Trophoblast cell (in vitro differentiated cells and primary cell): ENCODE data around the gene TSPEAR.

Source experiments
- DNase-seq, 2 donors: peaks; one replicate each; pipeline ENCODE4 v3.0.0-alpha.2; 2016
- H2AFZ ChIP-seq: 2 replicates; pipeline ENCODE4 v1.6.1; 2013; ENCODE audit warnings: low read length, moderate library complexity, mild to moderate bottlenecking; ENCODE audit not compliant: insufficient read depth, poor library complexity
- H2AK5ac ChIP-seq: 2 replicates; pipeline ENCODE4 v1.6.1; 2013; ENCODE audit warnings: mild to moderate bottlenecking, low read length
- H2BK120ac ChIP-seq: 2 replicates; pipeline ENCODE4 v1.6.1; 2013; ENCODE audit warnings: low read length, mild to moderate bottlenecking, moderate library complexity; ENCODE audit not compliant: insufficient read depth, poor library complexity
- H2BK12ac ChIP-seq: 2 replicates; pipeline ENCODE4 v1.6.1; 2013; ENCODE audit warnings: mild to moderate bottlenecking, low read length, moderate library complexity
- H2BK5ac ChIP-seq: 2 replicates; pipeline ENCODE4 v1.6.1; 2013; ENCODE audit warnings: low read length, low read depth, moderate library complexity, mild to moderate bottlenecking; ENCODE audit not compliant: poor library complexity
- H3K14ac ChIP-seq: 2 replicates; pipeline ENCODE4 v1.6.1; 2013; ENCODE audit warnings: mild to moderate bottlenecking, low read length
- H3K18ac ChIP-seq: 2 replicates; pipeline ENCODE4 v1.6.1; 2013; ENCODE audit warnings: mild to moderate bottlenecking, low read length
- H3K23ac ChIP-seq: 2 replicates; pipeline ENCODE4 v1.6.1; 2013; ENCODE audit warnings: low read length
- H3K27ac ChIP-seq: 2 replicates; pipeline ENCODE4 v1.5.1; 2013; ENCODE audit warnings: low read depth, mild to moderate bottlenecking, inconsistent platforms, low read length, moderate library complexity
- H3K27me3 ChIP-seq: 2 replicates; pipeline ENCODE4 v1.6.1; 2013; ENCODE audit warnings: inconsistent platforms, mild to moderate bottlenecking, low read length, moderate library complexity; ENCODE audit not compliant: insufficient read depth
- H3K36me3 ChIP-seq, 2 experiments: 1 replicate in 1 of 2; 2 replicates in 1 of 2; pipeline ENCODE4 v1.6.1; 2013; ENCODE audit warnings: low read length in 2 of 2, mild to moderate bottlenecking in 2 of 2, moderate library complexity in 1 of 2; ENCODE audit not compliant: insufficient read depth in 2 of 2, control insufficient read depth in 1 of 2
- H3K4ac ChIP-seq: 2 replicates; pipeline ENCODE4 v1.6.1; 2013; ENCODE audit warnings: low read depth, mild to moderate bottlenecking, low read length, moderate library complexity
- H3K4me1 ChIP-seq, 2 experiments: 1 replicate in 1 of 2; 2 replicates in 1 of 2; pipeline ENCODE4 v1.6.1; 2013; ENCODE audit warnings: low read length in 2 of 2, mild to moderate bottlenecking in 2 of 2, moderate library complexity in 1 of 2; ENCODE audit not compliant: insufficient read depth in 2 of 2, control insufficient read depth in 1 of 2
- H3K4me2 ChIP-seq: 2 replicates; pipeline ENCODE4 v1.6.1; 2013; ENCODE audit warnings: inconsistent platforms, mild to moderate bottlenecking, low read length, moderate library complexity
- H3K4me3 ChIP-seq: 2 replicates; pipeline ENCODE4 v1.5.1; 2013; ENCODE audit warnings: mild to moderate bottlenecking, low read depth, low read length, inconsistent platforms
- H3K79me1 ChIP-seq: one replicate; pipeline ENCODE4 v1.6.1; 2013; ENCODE audit warnings: low read length
- H3K79me2 ChIP-seq: 2 replicates; pipeline ENCODE4 v1.6.1; 2013; ENCODE audit warnings: low read length, mild to moderate bottlenecking; ENCODE audit not compliant: control insufficient read depth, insufficient read depth, poor library complexity
- H3K9ac ChIP-seq: 2 replicates; pipeline ENCODE4 v1.6.1; 2013; ENCODE audit warnings: mild to moderate bottlenecking, low read length
- H3K9me3 ChIP-seq: 2 replicates; pipeline ENCODE4 v1.6.1; 2013; ENCODE audit warnings: low read depth, mild to moderate bottlenecking, control low read depth, inconsistent platforms, low read length; ENCODE audit not compliant: insufficient read depth
- H4K12ac ChIP-seq: 2 replicates; pipeline ENCODE4 v1.6.1; 2013; ENCODE audit warnings: low read depth, mild to moderate bottlenecking, low read length, moderate library complexity
- H4K8ac ChIP-seq: 2 replicates; pipeline ENCODE4 v1.6.1; 2013; ENCODE audit warnings: low read depth, mild to moderate bottlenecking, low read length, moderate library complexity
- H4K91ac ChIP-seq: one replicate; pipeline ENCODE4 v1.6.1; 2013; ENCODE audit warnings: low read depth, mild to moderate bottlenecking, low read length, moderate library complexity
- WGBS: extraction: QIAGEN DNeasy Blood & Tissue Kit; methylation state at CpG from one replicate; pipeline ENCODE4 v1.1.7; 2013; ENCODE audit warnings: missing lambda C conversion rate; ENCODE audit not compliant: insufficient read length, insufficient coverage; ENCODE audit errors: extremely low coverage; 5-methylcytosine and 5-hydroxymethylcytosine counted together

TSPEAR gene

DNA sequence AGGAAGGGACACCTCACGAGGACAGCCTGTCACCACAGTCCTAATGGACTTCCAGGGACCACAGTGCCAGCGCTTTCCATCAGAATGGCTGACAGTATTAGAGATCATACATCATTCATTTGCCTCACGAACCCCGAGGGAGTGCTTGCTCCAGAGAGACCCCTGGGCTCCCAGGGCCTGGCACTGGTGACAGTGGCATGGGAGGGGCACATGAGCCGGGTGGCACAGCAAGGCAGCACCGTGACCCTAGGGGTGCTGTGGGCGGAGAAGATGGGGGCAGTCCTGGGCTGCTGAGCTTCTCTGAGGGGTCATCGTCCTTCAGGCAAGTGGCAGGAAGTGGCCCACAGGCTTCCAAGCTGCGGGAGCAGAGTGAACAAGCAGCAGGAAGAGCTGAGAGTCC lies 16.4 kb upstream of the TSPEAR start:
- Histone ChIP-seq H3K9me3 (peaks cover 6% of the 10 kb centered on the region), H3K18ac (no peak overlapping the region), H3K27me3 (no peaks in the 10 kb centered on the region), H2AK5ac (no peak overlapping the region), H3K27ac (no peak overlapping the region), H4K91ac (no peak overlapping the region), H3K14ac (no peak overlapping the region), H3K4ac (no peak overlapping the region), H3K23ac (no peak overlapping the region), H4K12ac (no peak overlapping the region), H3K79me1 (no peaks in the 10 kb centered on the region), H2BK5ac (no peak overlapping the region), H3K4me1 (peaks cover 0 to 8% of the 10 kb centered on the region in 2 experiments), H3K4me3 (no peak overlapping the region), H2BK12ac (no peak overlapping the region), H3K36me3 (no peaks in the 10 kb centered on the region), H3K9ac (no peak overlapping the region), H3K4me2 (no peak overlapping the region), H2BK120ac (no peak overlapping the region), H4K8ac (no peak overlapping the region), H3K79me2 (no peaks in the 10 kb centered on the region), H2AFZ (no peak overlapping the region)
- DNase-seq = no peak
- WGBS = no CpG with 5 or more reads among the region's 9 CpGs

DNA sequence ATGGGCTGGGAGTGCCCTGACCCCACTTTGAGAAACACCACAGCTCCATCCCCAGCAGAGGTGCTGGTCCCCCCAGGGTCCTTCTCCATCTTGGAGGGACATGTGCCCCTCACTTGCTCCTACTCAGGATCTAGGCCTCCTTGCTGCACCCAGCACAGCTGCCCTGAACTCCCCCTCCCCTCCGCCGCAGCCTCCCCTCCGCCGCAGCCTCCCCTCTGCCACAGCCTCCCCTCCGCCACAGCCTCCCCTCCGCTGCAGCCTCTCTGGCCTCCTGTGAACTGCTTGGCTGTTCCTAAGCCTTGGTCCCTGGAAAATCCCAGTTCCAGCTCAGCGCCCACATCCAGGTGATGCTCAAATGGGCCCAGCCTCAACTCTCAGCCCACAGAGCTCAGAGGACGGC lies 15.9 kb upstream of the TSPEAR start:
- peaks cover 0 to 8% of the 10 kb centered on the region in 2 experiments for H3K4me1 ChIP-seq
- DNase-seq = no peak

DNA sequence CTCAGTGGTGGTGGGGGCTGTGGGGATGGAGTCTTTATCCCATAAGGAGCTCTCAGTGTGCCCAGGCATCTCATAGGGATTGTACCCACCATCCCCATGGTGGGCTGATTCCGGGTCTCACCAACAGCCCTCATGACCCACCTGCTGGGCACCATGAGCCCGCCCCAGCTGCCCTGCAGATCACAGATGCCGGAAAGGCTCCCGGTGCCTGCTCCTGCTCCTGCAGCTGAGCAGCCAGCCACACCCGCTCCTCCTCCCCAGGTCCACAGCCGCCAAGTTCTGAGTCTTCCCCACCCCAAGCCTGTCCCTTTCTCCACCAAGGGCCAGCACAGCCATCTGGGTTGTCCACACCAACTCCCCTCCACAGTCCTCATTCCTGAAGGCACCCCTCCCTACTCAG lies 15.5 kb upstream of the TSPEAR start:
- Histone ChIP-seq H2BK120ac (no peak overlapping the region), H3K9ac (no peak overlapping the region)

More for the DNA sequence above, 15.9 kb upstream of the TSPEAR start:
- no peak overlapping the region for H3K27ac ChIP-seq
- no peaks in the 10 kb centered on the region for H3K36me3 ChIP-seq
- H3K79me2 ChIP-seq = no peaks in the 10 kb centered on the region
- H4K12ac ChIP-seq = no peak overlapping the region
- no peak overlapping the region for H2BK120ac ChIP-seq
- no peak overlapping the region for H3K4ac ChIP-seq
- no peak overlapping the region for H2BK5ac ChIP-seq
- peaks cover 6% of the 10 kb centered on the region for H3K9me3 ChIP-seq
- H3K14ac ChIP-seq = no peak overlapping the region
- H2AFZ ChIP-seq = no peak overlapping the region
- H2AK5ac ChIP-seq = no peak overlapping the region
- no peak overlapping the region for H3K18ac ChIP-seq
- no peak overlapping the region for H3K4me2 ChIP-seq
- no peak overlapping the region for H4K8ac ChIP-seq
- H3K79me1 ChIP-seq = no peaks in the 10 kb centered on the region
- WGBS = no CpG with 5 or more reads among the region's 8 CpGs
- H3K9ac ChIP-seq = no peak overlapping the region
- H3K23ac ChIP-seq = no peak overlapping the region
- no peaks in the 10 kb centered on the region for H3K27me3 ChIP-seq
- no peak overlapping the region for H3K4me3 ChIP-seq
- H2BK12ac ChIP-seq = no peak overlapping the region
- H4K91ac ChIP-seq = no peak overlapping the region

DNA sequence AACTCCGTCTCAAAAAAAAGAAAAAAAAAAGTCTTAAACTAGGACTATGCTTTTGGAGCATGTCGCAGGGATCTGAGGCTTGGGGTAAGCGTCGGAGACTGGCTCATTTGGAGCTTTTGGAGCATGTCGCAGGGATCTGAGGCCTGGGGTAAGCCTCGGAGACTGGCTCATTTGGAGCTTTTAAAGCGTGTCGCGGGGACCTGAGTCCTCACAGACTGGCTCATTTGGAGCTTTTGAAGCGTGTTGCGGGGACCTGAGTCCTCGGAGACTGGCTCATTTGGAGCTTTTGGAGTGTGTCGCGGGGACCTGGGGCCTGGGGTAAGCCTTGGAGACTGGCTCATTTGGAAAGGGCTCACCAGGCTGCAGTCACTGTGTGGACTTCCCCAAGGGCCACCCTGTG lies 13.6 kb upstream of the TSPEAR start:
- no peak overlapping the region for H3K4ac ChIP-seq
- no peak overlapping the region for H3K4me2 ChIP-seq
- H3K9ac ChIP-seq = no peak overlapping the region
- H3K27ac ChIP-seq = no peak overlapping the region
- H3K23ac ChIP-seq = no peak overlapping the region
- no peak overlapping the region for H2AK5ac ChIP-seq
- DNase-seq = no peak
- WGBS = no CpG with 5 or more reads among the region's 14 CpGs
- H3K79me2 ChIP-seq = no peaks in the 10 kb centered on the region
- H4K12ac ChIP-seq = no peak overlapping the region
- no peak overlapping the region for H2BK12ac ChIP-seq
- no peaks in the 10 kb centered on the region for H3K79me1 ChIP-seq
- peaks cover 4% of the 10 kb centered on the region for H3K9me3 ChIP-seq
- peaks cover 0 to 8% of the 10 kb centered on the region in 2 experiments for H3K4me1 ChIP-seq
- no peaks in the 10 kb centered on the region for H3K27me3 ChIP-seq
- no peaks in the 10 kb centered on the region for H3K36me3 ChIP-seq
- no peak overlapping the region for H4K91ac ChIP-seq
- H2BK120ac ChIP-seq = no peak overlapping the region
- H3K14ac ChIP-seq = no peak overlapping the region
- no peak overlapping the region for H2AFZ ChIP-seq
- H3K4me3 ChIP-seq = no peak overlapping the region
- H3K18ac ChIP-seq = no peak overlapping the region
- no peak overlapping the region for H2BK5ac ChIP-seq
- H4K8ac ChIP-seq = no peak overlapping the region

More for the DNA sequence above, 15.5 kb upstream of the TSPEAR start:
- Histone ChIP-seq H2BK5ac (no peak overlapping the region), H2AK5ac (no peak overlapping the region), H3K79me2 (no peaks in the 10 kb centered on the region), H3K23ac (no peak overlapping the region), H2AFZ (no peak overlapping the region), H3K14ac (no peak overlapping the region), H3K27ac (no peak overlapping the region), H3K36me3 (no peaks in the 10 kb centered on the region), H2BK12ac (no peak overlapping the region), H3K27me3 (no peaks in the 10 kb centered on the region), H3K18ac (no peak overlapping the region), H3K9me3 (peaks cover 6% of the 10 kb centered on the region), H3K4ac (no peak overlapping the region), H3K4me3 (no peak overlapping the region), H3K79me1 (no peaks in the 10 kb centered on the region), H4K12ac (no peak overlapping the region), H4K8ac (no peak overlapping the region), H3K4me1 (peaks cover 0 to 8% of the 10 kb centered on the region in 2 experiments), H3K4me2 (no peak overlapping the region), H4K91ac (no peak overlapping the region)
- no CpG with 5 or more reads among the region's 6 CpGs for WGBS
- no peak for DNase-seq
